GM21825 (cell line): ENCODE measurements around the gene PRSS38.

ENCODE experiments used
- ATAC-seq: cut with Tn5 transposase; IDR thresholded peaks from one replicate; pipeline ENCODE4 v1.9.1; 2021; ENCODE audit warnings: mild to moderate bottlenecking, moderate library complexity; ENCODE audit not compliant: unreplicated experiment

Gene PRSS38

GRCh38 chr1:227792216-227793078 lies 23.0 kb upstream of the PRSS38 start:
- no peak for ATAC-seq

- ATAC-seq = no peak
These were observed 22.2 kb upstream of the PRSS38 start for GRCh38 chr1:227793079-227793947.

- no peak for ATAC-seq
These were observed 21.3 kb upstream of the PRSS38 start for GRCh38 chr1:227793948-227794816.

GRCh38 chr1:227794817-227795192 lies 20.7 kb upstream of the PRSS38 start:
- ATAC-seq = no peak

- no peak for ATAC-seq
These were observed 19.7 kb upstream of the PRSS38 start for GRCh38 chr1:227795732-227796131.

- ATAC-seq = no peak
These were observed 19.0 kb upstream of the PRSS38 start for GRCh38 chr1:227796359-227796915.

GRCh38 chr1:227797144-227797543 lies 18.3 kb upstream of the PRSS38 start:
- no peak for ATAC-seq

- ATAC-seq = no peak
These were observed 17.9 kb upstream of the PRSS38 start for GRCh38 chr1:227797625-227798024.

- ATAC-seq = no peak
These were observed 17.2 kb upstream of the PRSS38 start for GRCh38 chr1:227798078-227798802.

- ATAC-seq = no peak
These were observed 15.7 kb upstream of the PRSS38 start for GRCh38 chr1:227799756-227800155.

- ATAC-seq = no peak
These were observed 11.5 kb upstream of the PRSS38 start for GRCh38 chr1:227803933-227804332.

- no peak for ATAC-seq
These were observed 9.8 kb upstream of the PRSS38 start for GRCh38 chr1:227805606-227806197.

- ATAC-seq = no peak
These were observed 6.9 kb upstream of the PRSS38 start for GRCh38 chr1:227808566-227808965.

GRCh38 chr1:227809026-227809425 lies 6.4 kb upstream of the PRSS38 start:
- no peak for ATAC-seq

- no peak for ATAC-seq
These were observed 1.5 kb upstream of the PRSS38 start for GRCh38 chr1:227813962-227814361.

- ATAC-seq = no peak
These were observed 1.4 kb downstream of the PRSS38 start for GRCh38 chr1:227816750-227817446.

GRCh38 chr1:227823537-227823936 lies 8.1 kb downstream of the PRSS38 start:
- ATAC-seq = no peak

- ATAC-seq = no peak
These were observed 8.7 kb downstream of the PRSS38 start for GRCh38 chr1:227824204-227824603.

GRCh38 chr1:227828786-227829185 lies 13.3 kb downstream of the PRSS38 start:
- no peak for ATAC-seq
